Measurements from ENCODE around the gene OR1E2.
A peak's percentile ranks its signal among the peaks of the same experiment; 100 is the strongest.
"Not testable (repeated sequence)": the region's sequence is repeated elsewhere in the genome, so short reads cannot be mapped to it uniquely, and the experiment has no call there.

The OR1E2 gene

GRCh38 chr17:3433215-3433614 is 426 bp downstream of the OR1E2 start:
- peak; percentile 79 for ATAC-seq (ENCODE audit: low read depth)
- H3K4me3 Mint-ChIP-seq; DNase-seq (ENCODE audit: low spot score in 2 of 2); H3K9me3 Mint-ChIP-seq; H3K36me3 Mint-ChIP-seq; H3K27ac Mint-ChIP-seq; H3K4me1 Mint-ChIP-seq: not testable (repeated sequence)
- H3K27me3 Mint-ChIP-seq, result peaks cover 12% of the 10 kb centered on the region

GRCh38 chr17:3418222-3418621 is 15.4 kb downstream of the OR1E2 start:
- H3K9me3 Mint-ChIP-seq, result peaks cover 4% of the 10 kb centered on the region
- H3K36me3 Mint-ChIP-seq, result no peaks in the 10 kb centered on the region
- H3K27me3 Mint-ChIP-seq, result peaks cover 14% of the 10 kb centered on the region
- ATAC-seq (ENCODE audit: low read depth), result no peak
- no peak overlapping the region for H3K27ac Mint-ChIP-seq
- H3K4me1 Mint-ChIP-seq, result no peaks in the 10 kb centered on the region
- no peak for DNase-seq (ENCODE audit: low spot score in 2 of 2)
- H3K4me3 Mint-ChIP-seq, result no peak overlapping the region

DNA sequence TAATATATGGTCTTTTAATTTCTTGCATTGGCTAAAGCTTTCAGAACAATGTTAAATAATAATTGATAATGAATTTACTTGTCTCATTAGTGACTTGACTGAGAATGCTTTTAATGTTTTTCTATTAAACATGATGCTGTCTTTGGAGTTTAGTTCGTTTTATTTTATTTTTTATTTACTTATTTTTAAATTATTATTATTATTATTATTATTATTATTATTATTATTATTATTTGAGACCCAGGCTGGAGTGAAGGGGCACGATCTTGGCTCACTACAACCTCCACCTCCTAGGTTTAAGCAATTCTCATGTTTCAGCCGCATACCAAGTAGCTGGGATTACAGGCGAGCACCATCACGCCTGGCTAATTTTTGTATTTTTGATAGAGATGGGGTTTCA is 18.0 kb downstream of the OR1E2 start:
- Mint-ChIP-seq H3K27me3 (peaks cover 12% of the 10 kb centered on the region), H3K4me3 (no peak overlapping the region), H3K9me3 (peaks cover 4% of the 10 kb centered on the region), H3K36me3 (peaks cover 1% of the 10 kb centered on the region), H3K27ac (no peak overlapping the region), H3K4me1 (peaks cover 5% of the 10 kb centered on the region)
- no peak for ATAC-seq (ENCODE audit: low read depth)
- no peak for DNase-seq (ENCODE audit: low spot score in 2 of 2)

DNA sequence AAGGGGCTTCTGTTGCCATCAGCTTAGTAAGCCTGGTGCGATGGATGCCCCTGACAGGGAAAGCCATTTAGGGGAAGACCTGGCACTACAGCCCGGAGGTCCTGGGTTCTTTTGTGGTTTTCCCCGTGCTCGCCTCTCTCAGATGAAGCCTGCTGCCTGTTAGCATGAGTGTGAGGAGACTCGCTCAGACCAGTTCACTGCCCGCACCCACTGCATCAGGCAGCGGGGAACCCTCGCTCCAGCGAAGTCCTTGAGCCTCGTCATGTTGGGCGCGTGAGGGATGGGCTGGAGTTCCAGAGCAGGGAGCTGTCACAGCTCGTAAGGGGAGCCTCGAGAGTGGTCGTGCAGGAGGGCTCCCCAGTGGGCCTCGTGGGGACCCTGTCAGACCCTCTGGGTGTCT is 21.4 kb downstream of the OR1E2 start:
- H3K9me3 Mint-ChIP-seq; H3K27ac Mint-ChIP-seq; H3K36me3 Mint-ChIP-seq; H3K4me3 Mint-ChIP-seq; DNase-seq (ENCODE audit: low spot score in 2 of 2); H3K4me1 Mint-ChIP-seq; ATAC-seq (ENCODE audit: low read depth): not testable (repeated sequence)
- peaks cover 17% of the 10 kb centered on the region for H3K27me3 Mint-ChIP-seq

GRCh38 chr17:3411070-3411469 is 22.6 kb downstream of the OR1E2 start, which contains the start of gene OR3A3:
TSS of gene OR3A3 (plus strand) at chr17:3411370.
- H3K4me3 Mint-ChIP-seq, result no peak within 1 kb of the TSS
- H3K27ac Mint-ChIP-seq, result no peak within 1 kb of the TSS
- peaks cover 9% of the 10 kb centered on the region for H3K9me3 Mint-ChIP-seq
- peaks cover 5% of the 10 kb centered on the region for H3K4me1 Mint-ChIP-seq
- H3K36me3 Mint-ChIP-seq, result peaks cover 5% of the 10 kb centered on the region
- no peak for ATAC-seq (ENCODE audit: low read depth)
- no peak for DNase-seq (ENCODE audit: low spot score in 2 of 2)
- peaks cover 17% of the 10 kb centered on the region for H3K27me3 Mint-ChIP-seq

GRCh38 chr17:3403856-3404255 is 29.8 kb downstream of the OR1E2 start:
- H3K27ac Mint-ChIP-seq; DNase-seq (ENCODE audit: low spot score in 2 of 2); H3K36me3 Mint-ChIP-seq; H3K27me3 Mint-ChIP-seq; H3K4me3 Mint-ChIP-seq; ATAC-seq (ENCODE audit: low read depth); H3K4me1 Mint-ChIP-seq: not testable (repeated sequence)
- H3K9me3 Mint-ChIP-seq, result peaks cover 11% of the 10 kb centered on the region

- Mint-ChIP-seq H3K4me1 (no peaks in the 10 kb centered on the region), H3K36me3 (no peaks in the 10 kb centered on the region), H3K4me3 (no peak overlapping the region), H3K9me3 (peaks cover 5% of the 10 kb centered on the region), H3K27ac (no peak overlapping the region), H3K27me3 (peaks cover 3% of the 10 kb centered on the region)
- DNase-seq (ENCODE audit: low spot score in 2 of 2) (no peak), ATAC-seq (ENCODE audit: low read depth) (no peak)
These were observed 31.9 kb downstream of the OR1E2 start for GRCh38 chr17:3401786-3402185.

GRCh38 chr17:3400055-3400454 is 33.6 kb downstream of the OR1E2 start:
- no peaks in the 10 kb centered on the region for H3K4me1 Mint-ChIP-seq
- H3K9me3 Mint-ChIP-seq, result peaks cover 2% of the 10 kb centered on the region
- no peak overlapping the region for H3K4me3 Mint-ChIP-seq
- ATAC-seq (ENCODE audit: low read depth), result no peak
- DNase-seq (ENCODE audit: low spot score in 2 of 2), result no peak
- no peak overlapping the region for H3K27ac Mint-ChIP-seq
- H3K36me3 Mint-ChIP-seq, result no peaks in the 10 kb centered on the region
- peaks cover 4% of the 10 kb centered on the region for H3K27me3 Mint-ChIP-seq

GRCh38 chr17:3398310-3398709 is 35.3 kb downstream of the OR1E2 start, which contains the start of gene OR1E1:
TSS of gene OR1E1 (minus strand) at chr17:3398410. CDS start at chr17:3398410, 0 bp downstream.
- Mint-ChIP-seq H3K4me1 (no peaks in the 10 kb centered on the region), H3K36me3 (no peaks in the 10 kb centered on the region), H3K27me3 (peaks cover 7% of the 10 kb centered on the region), H3K27ac (no peak within 1 kb of the TSS), H3K4me3 (no peak within 1 kb of the TSS), H3K9me3 (no peaks in the 10 kb centered on the region)
- DNase-seq (ENCODE audit: low spot score in 2 of 2) (no peak), ATAC-seq (ENCODE audit: low read depth) (no peak)

- not testable (repeated sequence) for H3K27me3 Mint-ChIP-seq
These were observed 35.8 kb downstream of the OR1E2 start for GRCh38 chr17:3397801-3398200.

DNA sequence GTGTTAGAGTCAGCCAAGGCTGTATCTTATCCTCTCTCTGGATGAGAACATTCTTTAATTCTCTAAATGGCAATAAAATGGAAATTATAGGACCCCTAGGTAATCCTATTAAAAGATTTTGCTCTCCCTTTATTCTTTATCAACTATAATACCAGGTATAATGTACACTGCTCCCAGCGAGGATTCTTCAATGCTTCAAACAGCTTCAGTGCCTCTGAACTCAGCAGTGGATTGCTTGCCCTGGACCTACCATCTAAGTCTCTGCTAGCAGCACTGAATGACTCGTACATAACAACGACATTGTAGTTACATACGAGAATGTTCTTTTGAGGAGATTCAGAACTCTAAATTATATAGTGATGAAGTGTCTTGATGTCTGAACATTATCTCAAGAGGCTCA is 43.9 kb downstream of the OR1E2 start:
- peaks cover 18% of the 10 kb centered on the region for H3K27me3 Mint-ChIP-seq
- no peak overlapping the region for H3K27ac Mint-ChIP-seq
- peaks cover 4% of the 10 kb centered on the region for H3K9me3 Mint-ChIP-seq
- no peaks in the 10 kb centered on the region for H3K36me3 Mint-ChIP-seq
- ATAC-seq (ENCODE audit: low read depth) (no peak), DNase-seq (ENCODE audit: low spot score in 2 of 2) (no peak)
- no peak overlapping the region for H3K4me3 Mint-ChIP-seq
- H3K4me1 Mint-ChIP-seq, result no peaks in the 10 kb centered on the region

More at GRCh38 chr17:3397801-3398200, 35.8 kb downstream of the OR1E2 start:
- DNase-seq (ENCODE audit: low spot score in 2 of 2); H3K4me3 Mint-ChIP-seq; H3K9me3 Mint-ChIP-seq; ATAC-seq (ENCODE audit: low read depth); H3K27ac Mint-ChIP-seq; H3K36me3 Mint-ChIP-seq; H3K4me1 Mint-ChIP-seq: not testable (repeated sequence)

GRCh38 chr17:3385869-3386816 is 47.5 kb downstream of the OR1E2 start, which contains the start of gene OR3A2:
TSS of gene OR3A2 (minus strand) at chr17:3386308.
- H3K27ac Mint-ChIP-seq, result peak within 1 kb of the TSS; percentile 39
- peaks cover 22% of the 10 kb centered on the region for H3K27me3 Mint-ChIP-seq
- H3K36me3 Mint-ChIP-seq, result no peaks in the 10 kb centered on the region
- H3K4me3 Mint-ChIP-seq, result peak within 1 kb of the TSS; percentile 80
- no peaks in the 10 kb centered on the region for H3K9me3 Mint-ChIP-seq
- DNase-seq (ENCODE audit: low spot score in 2 of 2) (peak in 1 of 2 donors; percentile 5), ATAC-seq (ENCODE audit: low read depth) (peak; percentile 92)
- no peaks in the 10 kb centered on the region for H3K4me1 Mint-ChIP-seq

Measured in memory B cell (primary cell).